ENCODE data around the gene ZBED3. TPM values are rescaled to one million over a fixed set of nuclear protein-coding genes. Genes with fewer than 3 reads are reported as not detected.

ZBED3 gene
- total and polyA plus RNA-seq, 2 of the 8 experiments (the other 6 are each of a cell fraction or from before 2014, with no cell fraction given): 7.9 to 9.4 TPM

DNA sequence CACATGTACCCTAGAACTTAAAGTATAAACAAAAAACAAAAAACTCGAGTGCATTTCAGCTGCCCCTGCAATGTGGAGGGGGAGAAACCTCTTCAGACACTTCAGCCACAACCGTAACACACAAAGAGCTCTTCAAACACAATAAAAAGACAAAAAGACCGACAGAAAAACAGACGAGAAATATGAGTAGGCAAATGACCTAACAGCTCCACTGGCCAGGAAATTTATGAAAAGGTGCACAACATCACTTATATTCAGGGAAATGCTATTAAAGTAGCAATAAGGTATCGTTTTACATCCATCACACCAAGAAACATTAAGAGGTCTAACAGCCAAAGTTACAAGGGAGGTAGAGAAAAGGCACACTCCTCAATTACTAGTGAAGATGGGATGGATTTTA lies 6.2 kb downstream of the ZBED3 start:
- Histone ChIP-seq H2BK15ac (ENCODE audit: low read length) (no peak overlapping the region), H4K5ac (ENCODE audit: insufficient read length, low read depth, low read length) (no peak overlapping the region), H3K23ac (ENCODE audit: insufficient read length) (no peak overlapping the region), H3K4me2 (ENCODE audit: insufficient read depth in 1 of 2, low read depth in 2 of 2, low read length in 2 of 2) (no peak overlapping the region), H4K8ac (ENCODE audit: extremely low read depth, insufficient read depth, low read length) (no peak overlapping the region), H3K4me3 (ENCODE audit: extremely low read depth in 1 of 4, insufficient read depth in 2 of 4, low read depth in 3 of 4, low read length in 4 of 4) (no peak overlapping the region), H3K27ac (ENCODE audit: low read depth, low read length) (no peak overlapping the region), H3K4ac (replicated peaks; ENCODE audit: insufficient read length, low read depth, low read length) (no peak overlapping the region), H2AFZ (ENCODE audit: low read length) (no peak overlapping the region), H3K23me2 (ENCODE audit: low read depth, low read length) (peaks cover 4% of the 10 kb centered on the region; the same call in 1 of the 2 replicates), H3K14ac (ENCODE audit: insufficient read length) (no peak overlapping the region), H3K27me3 (replicated peaks in 1 of 4; ENCODE audit: control insufficient read depth in 3 of 4, extremely low read depth in 1 of 4, insufficient read depth in 3 of 4, low read length in 3 of 4) (peaks cover 0 to 4% (median 2%) of the 10 kb centered on the region in 4 experiments; a peak in 1 of 7 replicates), H2BK20ac (ENCODE audit: low read length) (no peak overlapping the region), H2BK12ac (ENCODE audit: low read depth, low read length) (no peak overlapping the region), H3K4me1 (replicated peaks in 1 of 4; ENCODE audit: control insufficient read depth in 3 of 4, insufficient read depth in 4 of 4, low read length in 3 of 4) (peaks cover 0 to 3% (median under 1%) of the 10 kb centered on the region in 4 experiments; a peak in 5 of 7 replicates), H3K79me1 (ENCODE audit: low read depth, low read length) (no peaks in the 10 kb centered on the region), H2AK5ac (ENCODE audit: low read depth, low read length) (no peak overlapping the region), H2BK120ac (replicated peaks; ENCODE audit: low read depth, low read length) (no peak overlapping the region), H4K20me1 (replicated peaks in 1 of 2; ENCODE audit: control insufficient read depth in 1 of 2, insufficient read depth in 2 of 2, low read length in 2 of 2) (no peaks in the 10 kb centered on the region), H3K9me3 (ENCODE audit: insufficient read depth in 2 of 2, low read depth in 1 of 2, low read length in 1 of 2) (no peaks in the 10 kb centered on the region), H3K9ac (replicated peaks in 1 of 4; ENCODE audit: extremely low read depth in 1 of 4, low read depth in 3 of 4, low read length in 3 of 4) (no peak overlapping the region), H2BK5ac (ENCODE audit: low read depth, low read length) (no peak overlapping the region), H3K56ac (replicated peaks; ENCODE audit: insufficient read length, low read depth, low read length) (no peak overlapping the region), H3K79me2 (ENCODE audit: control insufficient read depth in 1 of 2, insufficient read depth in 2 of 2, low read length in 2 of 2) (peaks cover 0 to 7% of the 10 kb centered on the region in 2 experiments; a peak in 1 of 4 replicates), H4K91ac (replicated peaks; ENCODE audit: insufficient read length, low read length) (no peak overlapping the region), H3K18ac (ENCODE audit: extremely low read depth, low read length) (no peak overlapping the region), H3K36me3 (ENCODE audit: control insufficient read depth in 2 of 4, insufficient read depth in 4 of 4, low read length in 3 of 4) (no peaks in the 10 kb centered on the region; a peak in 1 of 8 replicates)
- ChIA-PET CTCF (ENCODE audit: partially characterized antibody) (no interaction called here), POLR2A (ENCODE audit: partially characterized antibody) (interaction anchor here (0.9 kb wide), 2 partner anchors 273 to 945 kb away, joined by 3 read pairs; no protein-coding TSS in a partner anchor)
- 88% methylated on average over 5 of the region's 5 CpGs; no CpG with 5 or more reads in 1 of the 2 experiments for WGBS, 2 experiments (ENCODE audit: extremely low coverage in 1 of 2, insufficient coverage in 1 of 2, insufficient read length in 1 of 2, insufficient replicate concordance in 2 of 2, low coverage in 1 of 2, low lambda C conversion rate in 2 of 2, missing lambda C conversion rate in 1 of 2)
- FAIRE-seq (no peak), DNase-seq (ENCODE audit: low read depth in 1 of 2, low spot score in 2 of 2) (no peak)
- TF ChIP-seq KDM1A (IDR thresholded peaks at IDR 0.05; ENCODE audit: borderline replicate concordance, low read length): no peak
- no peak for TF ChIP-seq POLR2AphosphoS5 (IDR thresholded peaks at IDR 0.05; ENCODE audit: low read depth, low read length)
- TF ChIP-seq BRCA1 (IDR thresholded peaks at IDR 0.05; ENCODE audit: low read depth, low read length): no peak
- TF ChIP-seq GTF2F1 (IDR thresholded peaks at IDR 0.05; ENCODE audit: borderline replicate concordance, low read depth, low read length): no peak
- TF ChIP-seq RFX5 (IDR thresholded peaks at IDR 0.05; ENCODE audit: borderline replicate concordance, low read depth, low read length): no peak
- TF ChIP-seq CBX8 (IDR thresholded peaks at IDR 0.05; ENCODE audit: borderline replicate concordance, low read depth, low read length): no peak
- no peak for TF ChIP-seq CHD1 (IDR thresholded peaks at IDR 0.05; ENCODE audit: low read depth, low read length)
- TF ChIP-seq SAP30 (IDR thresholded peaks at IDR 0.05; ENCODE audit: insufficient read depth, insufficient replicate concordance, low read length): no peak
- TF ChIP-seq SP2 (IDR thresholded peaks at IDR 0.05; ENCODE audit: low read length): no peak
- TF ChIP-seq RNF2 (IDR thresholded peaks at IDR 0.05; ENCODE audit: borderline replicate concordance, low read depth, low read length, missing control alignments, poor library complexity, severe bottlenecking): no peak
- TF ChIP-seq, protein P1, sequence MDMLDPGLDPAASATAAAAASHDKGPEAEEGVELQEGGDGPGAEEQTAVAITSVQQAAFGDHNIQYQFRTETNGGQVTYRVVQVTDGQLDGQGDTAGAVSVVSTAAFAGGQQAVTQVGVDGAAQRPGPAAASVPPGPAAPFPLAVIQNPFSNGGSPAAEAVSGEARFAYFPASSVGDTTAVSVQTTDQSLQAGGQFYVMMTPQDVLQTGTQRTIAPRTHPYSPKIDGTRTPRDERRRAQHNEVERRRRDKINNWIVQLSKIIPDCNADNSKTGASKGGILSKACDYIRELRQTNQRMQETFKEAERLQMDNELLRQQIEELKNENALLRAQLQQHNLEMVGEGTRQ (IDR thresholded peaks at IDR 0.05; ENCODE audit: low read length): no peak
- no peak for TF ChIP-seq HDAC6 (IDR thresholded peaks at IDR 0.05; ENCODE audit: low read depth, low read length)
- TF ChIP-seq, protein P2, sequence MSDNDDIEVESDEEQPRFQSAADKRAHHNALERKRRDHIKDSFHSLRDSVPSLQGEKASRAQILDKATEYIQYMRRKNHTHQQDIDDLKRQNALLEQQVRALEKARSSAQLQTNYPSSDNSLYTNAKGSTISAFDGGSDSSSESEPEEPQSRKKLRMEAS (IDR thresholded peaks at IDR 0.05): no peak
